C1 segment of cervical spinal cord (tissue), 14 donors: ENCODE results near the gene WSB1.

Source experiments
- DNase-seq, 14 donors: peaks; one replicate each; lab custom pipeline; 2025; lab: John Stamatoyannopoulos, UW

The WSB1 gene

GRCh38 chr17:27356091-27356705, 62.3 kb downstream of the WSB1 start:
- no peak for DNase-seq

GRCh38 chr17:27357236-27357635, 63.3 kb downstream of the WSB1 start:
- no peak for DNase-seq

GRCh38 chr17:27360507-27360906, 66.6 kb downstream of the WSB1 start:
- no peak for DNase-seq

- DNase-seq = no peak
Observed at GRCh38 chr17:27361695-27362094, 67.8 kb downstream of the WSB1 start.

GRCh38 chr17:27362503-27362902, 68.6 kb downstream of the WSB1 start:
- no peak for DNase-seq

GRCh38 chr17:27362909-27363308, 69.0 kb downstream of the WSB1 start:
- no peak for DNase-seq

GRCh38 chr17:27363326-27363725, 69.4 kb downstream of the WSB1 start:
- DNase-seq = no peak
